GOT3 (cell line): ENCODE results near the gene LAMB3.

Experiments used
- DNase-seq: peaks from one replicate; lab custom pipeline; 2025; ENCODE audit warnings: mixed read lengths; lab: John Stamatoyannopoulos, UW

LAMB3 gene

GRCh38 chr1:209633335-209633997 lies 18.8 kb downstream of the LAMB3 start:
- no peak for DNase-seq

DNA sequence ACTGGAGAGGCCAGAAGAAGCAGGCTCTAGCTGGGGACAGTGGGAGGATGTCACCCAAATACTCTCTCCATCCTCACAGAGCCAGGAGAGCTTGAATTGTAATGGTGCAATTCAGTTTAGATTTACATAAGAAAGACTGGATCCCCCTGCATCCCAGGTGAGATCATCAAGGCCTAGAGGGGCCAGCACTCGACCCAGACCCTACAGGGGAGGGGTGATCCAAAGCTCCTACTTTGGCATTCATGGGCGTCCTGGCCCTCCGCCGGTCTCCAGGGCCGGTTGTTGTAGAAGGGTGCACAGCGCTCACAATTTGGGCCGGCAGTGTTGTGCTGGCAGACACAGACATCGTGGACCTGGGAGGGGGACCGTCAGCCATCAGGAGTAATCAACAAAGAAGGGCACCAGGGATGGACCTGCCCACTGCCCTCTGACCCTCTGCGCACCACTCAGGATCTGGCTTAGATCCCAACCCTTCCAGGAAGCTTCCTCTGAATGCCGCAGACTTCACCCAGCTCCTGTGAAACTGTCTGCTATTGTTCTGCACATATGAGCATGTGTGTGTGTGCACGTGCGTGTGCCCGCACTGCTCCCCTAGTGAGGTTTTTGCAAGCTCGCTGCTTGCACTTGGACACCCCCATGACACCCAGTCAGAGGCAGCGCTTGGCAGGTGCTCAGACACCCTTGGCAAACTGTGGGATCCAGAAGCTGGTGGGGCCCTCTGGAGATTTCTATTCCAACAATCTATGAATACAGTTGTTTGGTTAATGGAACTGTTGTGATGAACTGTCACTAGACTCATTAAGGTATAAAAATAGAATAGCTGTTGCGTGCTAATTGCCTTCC lies 21.6 kb downstream of the LAMB3 start:
- no peak for DNase-seq

DNA sequence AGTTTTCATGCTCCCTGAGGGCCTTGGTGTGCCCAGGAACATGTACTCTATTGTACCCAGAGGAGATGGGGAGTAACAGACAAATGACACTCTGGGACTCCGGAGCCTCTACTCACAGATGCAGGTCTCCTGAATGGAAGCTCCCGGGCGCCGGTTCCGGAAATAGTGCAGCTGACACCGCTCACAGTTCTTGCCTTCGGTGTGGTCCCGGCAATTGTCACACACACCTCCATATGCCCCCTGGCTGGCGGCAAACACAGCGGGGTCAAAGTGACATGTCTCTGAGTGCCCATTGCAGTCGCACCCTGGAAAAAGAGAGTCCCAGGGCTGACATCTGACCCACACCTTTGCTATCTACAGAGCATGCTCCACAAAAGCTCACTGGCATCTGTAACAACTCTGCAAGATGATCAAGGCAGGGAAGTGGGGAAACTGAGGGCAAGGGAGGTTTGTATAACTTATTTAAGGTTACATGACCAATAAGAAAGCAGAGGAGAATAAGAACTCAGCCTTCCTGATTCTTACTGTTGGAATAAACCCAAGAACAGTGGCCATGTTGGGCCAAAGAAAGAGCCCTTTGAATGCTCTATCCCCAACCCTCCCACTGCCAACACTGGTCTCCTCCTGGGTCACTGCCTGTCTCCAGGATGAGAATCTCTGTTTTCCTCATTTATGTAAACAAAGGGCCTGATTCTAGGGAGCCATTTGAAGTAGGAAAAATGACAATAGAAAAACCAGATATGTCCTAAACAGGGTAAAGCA lies 22.4 kb downstream of the LAMB3 start:
- DNase-seq: no peak

- DNase-seq: no peak
These were observed 23.5 kb downstream of the LAMB3 start for GRCh38 chr1:209628618-209629299.

DNA sequence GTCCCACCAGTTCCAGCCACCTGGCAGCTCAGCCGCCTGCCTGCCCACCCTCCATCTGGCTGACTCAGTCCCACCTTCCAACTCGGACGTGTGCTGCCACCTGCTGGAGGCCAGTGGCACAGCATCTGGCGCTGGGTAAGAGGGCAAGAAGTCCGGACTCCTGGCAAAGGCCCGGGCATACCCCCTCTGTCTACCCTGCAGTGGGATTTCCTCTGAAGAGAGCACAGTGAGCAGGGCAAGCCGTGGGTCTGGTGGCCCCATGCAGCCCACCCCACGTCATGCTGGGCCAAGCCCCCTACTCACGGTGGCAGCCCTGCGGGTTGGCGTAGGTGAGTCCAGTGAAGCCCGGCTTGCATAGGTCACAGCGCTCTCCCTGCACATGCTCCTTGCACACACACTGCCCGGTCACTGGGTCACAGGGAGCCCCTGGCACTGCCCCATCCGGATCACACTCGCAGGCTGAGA lies 24.5 kb downstream of the LAMB3 start:
- peak; percentile 58 for DNase-seq

- DNase-seq: no peak
These were observed 25.0 kb downstream of the LAMB3 start for GRCh38 chr1:209627027-209627731.

DNA sequence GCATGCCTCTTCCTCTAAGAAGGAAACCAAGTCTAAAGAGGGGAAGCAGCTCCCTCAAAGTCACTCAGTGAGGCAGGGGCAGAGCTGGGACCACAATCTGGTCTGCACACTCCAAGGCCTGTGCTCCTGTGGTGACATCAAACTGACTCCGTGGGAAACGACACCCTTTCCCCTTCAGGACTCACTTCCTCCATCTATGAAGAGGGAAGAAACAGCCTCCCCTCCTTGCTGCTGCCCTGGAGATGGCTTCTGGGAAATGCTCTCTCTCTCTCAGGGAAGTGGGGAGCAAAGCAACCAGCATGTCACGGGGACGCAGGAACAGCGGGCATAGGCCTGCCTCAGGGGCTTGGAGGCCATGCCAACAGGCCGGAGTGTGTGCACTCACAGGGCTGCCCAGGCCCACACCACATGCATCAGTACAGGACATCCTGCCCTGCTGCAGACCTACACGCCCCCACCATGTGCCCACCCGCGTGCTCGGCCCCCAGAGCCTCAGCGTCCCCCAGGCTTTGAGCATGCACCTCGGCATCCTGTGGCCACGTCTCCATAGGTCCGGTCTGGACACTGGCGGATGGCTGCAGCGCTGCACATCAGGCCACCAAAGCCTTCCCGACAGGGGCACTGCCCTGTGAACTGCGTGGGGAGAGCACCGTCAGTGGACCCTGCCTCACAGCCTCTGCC lies 25.7 kb downstream of the LAMB3 start:
- DNase-seq: no peak

- no peak for DNase-seq
These were observed 26.4 kb downstream of the LAMB3 start for GRCh38 chr1:209625791-209626285.

DNA sequence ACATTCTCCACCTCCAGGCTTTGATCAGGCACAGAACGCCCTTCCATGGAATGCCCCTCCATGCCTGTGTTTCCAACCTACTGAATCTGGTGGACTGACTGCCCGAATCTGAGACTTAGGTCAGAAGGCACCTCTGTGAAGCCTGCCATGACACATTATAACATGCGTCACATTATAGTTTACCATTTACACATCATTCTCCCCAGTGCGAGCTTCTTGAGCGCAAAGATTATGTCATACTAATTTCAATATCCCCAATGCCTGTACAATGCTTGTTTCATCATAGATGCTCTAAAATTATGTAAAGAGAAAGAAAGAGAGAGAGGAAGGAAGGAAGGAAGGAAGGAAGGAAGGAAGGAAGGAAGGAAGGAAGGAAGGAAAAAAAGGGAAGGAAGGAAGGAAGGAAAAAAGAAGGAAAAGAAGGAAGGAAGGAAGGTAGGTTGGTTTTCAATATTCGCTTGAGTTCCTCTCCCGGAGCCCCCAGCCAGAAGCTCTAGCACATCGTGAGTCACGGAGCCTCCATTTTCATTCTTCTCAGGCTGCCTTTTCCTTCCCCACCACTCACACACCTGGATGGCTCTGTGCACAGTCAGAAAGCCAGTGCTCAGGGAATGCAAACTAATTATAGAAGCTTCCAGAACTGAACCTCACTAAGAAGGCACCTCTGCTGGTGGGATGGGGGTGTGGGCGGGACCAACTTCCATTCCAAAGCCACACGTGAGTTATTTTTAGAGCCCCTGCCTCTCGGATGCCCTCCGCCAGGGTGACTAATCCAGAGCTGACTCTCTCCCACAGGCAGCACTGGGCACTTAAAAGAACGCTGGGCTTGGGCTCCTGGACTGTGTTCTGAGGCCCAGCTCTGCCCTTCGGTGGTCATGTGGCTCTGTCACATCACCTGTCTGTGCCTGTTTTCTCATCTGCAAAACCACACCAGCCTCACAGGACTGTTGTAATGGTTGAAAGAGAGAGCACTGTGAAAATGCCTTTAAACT lies 27.4 kb downstream of the LAMB3 start:
- DNase-seq: no peak

GRCh38 chr1:209622841-209623829 lies 29.1 kb downstream of the LAMB3 start:
- DNase-seq: no peak

DNA sequence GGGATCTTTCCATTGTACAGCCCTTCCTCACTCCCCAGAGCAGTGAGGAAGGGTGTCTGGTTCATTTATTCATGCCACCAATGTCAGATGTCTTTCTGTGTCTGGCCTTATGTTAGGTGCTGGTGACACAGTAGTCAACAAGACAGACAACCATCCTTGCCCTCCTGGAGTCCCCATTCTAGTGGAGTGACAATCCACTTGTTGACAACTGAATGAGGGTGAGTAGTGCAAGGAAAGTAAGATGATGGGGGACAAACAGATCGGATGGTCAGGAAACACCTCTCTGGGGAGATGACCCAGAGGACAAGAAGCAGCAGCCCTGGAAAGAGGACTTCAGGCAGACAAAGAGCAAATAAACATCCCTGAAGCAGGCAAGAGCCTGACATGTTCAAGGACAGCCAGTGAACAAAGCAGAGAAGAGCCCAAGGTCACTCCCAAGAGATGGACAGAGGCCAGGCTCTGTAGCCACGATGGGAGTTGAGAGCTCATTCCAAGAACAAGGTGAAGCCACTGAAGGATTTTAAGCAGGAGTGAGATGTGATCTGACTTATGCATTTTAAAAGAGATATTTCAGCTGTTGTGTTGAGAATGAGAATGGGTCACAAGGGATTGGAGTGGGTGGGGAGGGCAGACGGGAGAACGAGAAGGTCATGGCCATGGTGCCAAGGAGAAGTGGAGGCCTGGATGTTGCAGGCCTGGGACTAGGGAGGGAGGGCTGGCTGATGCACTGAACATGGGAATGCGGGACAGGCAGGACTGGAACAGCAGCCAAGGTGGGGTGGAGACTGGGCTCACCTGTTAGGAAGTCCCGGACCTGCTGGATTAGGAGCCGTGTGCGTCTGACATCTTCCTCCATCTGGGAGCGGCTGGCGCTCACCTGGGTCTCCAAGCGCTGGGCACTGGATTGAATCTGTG lies 30.2 kb downstream of the LAMB3 start:
- no peak for DNase-seq

- no peak for DNase-seq
These were observed 30.9 kb downstream of the LAMB3 start for GRCh38 chr1:209621286-209621685.

DNA sequence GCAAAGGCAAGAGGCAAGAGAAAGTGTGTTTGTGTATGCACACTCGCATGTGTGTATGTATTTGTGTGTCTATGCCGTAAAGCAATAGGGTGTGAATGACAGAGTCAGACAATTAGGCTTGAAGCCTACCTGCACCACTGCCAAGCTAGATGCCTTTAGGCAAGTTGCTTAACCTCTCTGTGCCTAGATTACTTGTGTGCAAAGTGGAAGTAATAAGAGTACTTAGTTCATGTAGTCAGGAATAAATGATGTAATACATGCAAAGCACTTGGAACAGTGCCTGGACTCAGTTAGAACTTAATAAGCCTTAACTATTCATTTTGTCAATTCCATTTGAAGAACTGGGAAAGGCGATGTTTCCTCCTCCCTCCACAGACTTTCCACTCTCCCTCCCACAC lies 31.7 kb downstream of the LAMB3 start:
- no peak for DNase-seq

DNA sequence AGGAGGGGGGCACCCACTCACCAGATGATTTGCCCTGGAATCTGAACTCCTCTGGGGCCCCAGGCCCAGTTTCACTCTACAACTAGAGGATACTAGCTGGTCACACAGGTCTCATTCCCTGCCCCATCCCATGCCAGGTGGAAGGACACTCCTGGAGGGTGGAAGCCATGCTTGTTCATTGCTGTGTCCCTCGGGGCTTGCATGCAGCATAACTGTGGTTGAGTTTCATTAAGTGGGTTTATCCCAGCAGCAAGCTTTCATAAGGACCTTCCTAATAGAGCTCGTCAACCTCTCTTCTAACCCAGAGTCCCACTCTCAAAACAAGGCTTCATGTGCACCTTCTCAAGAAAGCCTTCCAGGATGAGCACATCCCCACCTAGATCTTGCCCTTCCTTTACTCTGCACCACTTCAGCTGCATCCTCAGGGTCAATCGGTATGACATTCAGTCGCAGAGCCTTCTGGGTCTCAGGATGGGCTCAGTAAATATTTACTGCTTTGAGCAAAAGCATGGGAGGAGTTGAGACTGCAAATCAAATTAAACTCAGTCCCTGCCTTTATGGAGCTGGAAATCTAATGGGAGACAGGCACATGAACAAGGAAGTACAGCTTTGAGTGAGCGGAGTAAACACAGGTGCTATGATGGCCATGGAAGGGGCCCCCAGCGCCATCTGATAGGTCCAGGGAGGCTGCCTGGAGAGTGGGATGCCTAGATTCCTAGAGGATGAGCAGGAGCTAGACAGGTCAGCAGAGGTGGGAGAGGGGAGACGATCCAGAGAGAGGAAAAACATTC lies 32.3 kb downstream of the LAMB3 start:
- no peak for DNase-seq

- peak; percentile 61 for DNase-seq
These were observed 33.3 kb downstream of the LAMB3 start for GRCh38 chr1:209618756-209619420.

GRCh38 chr1:209618291-209618690 lies 33.9 kb downstream of the LAMB3 start:
- no peak for DNase-seq
